Activated T-cell treated with anti-CD3 and anti-CD28 coated beads, Interleukin-2, amount 50 U/mL, for 4 hours (primary cell): ENCODE results near the gene RECQL. TPM values are rescaled to one million over a fixed set of nuclear protein-coding genes. Genes with fewer than 3 reads are reported as not detected.
"Not testable (repeated sequence)": the region's sequence is repeated elsewhere in the genome, so short reads cannot be mapped to it uniquely, and the experiment has no call there.

Source experiments
- ATAC-seq, 2 donors: fragments of 200-7000 bp; cut with Tn5 transposase; one replicate each; pipeline ENCODE4 v1.10.0; 2021
- DNase-seq: peaks from one replicate; pipeline ENCODE4 v3.0.0-alpha.2; 2020
- H3K27me3 Mint-ChIP-seq: one replicate; pipeline ENCODE4 v1.8.0; 2021; ENCODE audit warnings: low read depth, mixed read lengths
- H3K36me3 Mint-ChIP-seq: one replicate; pipeline ENCODE4 v1.8.0; 2022; ENCODE audit warnings: mixed read lengths; ENCODE audit not compliant: insufficient read depth
- H3K4me1 Mint-ChIP-seq: one replicate; pipeline ENCODE4 v1.8.0; 2021; ENCODE audit warnings: low read depth, mixed read lengths
- H3K4me3 Mint-ChIP-seq: one replicate; pipeline ENCODE4 v1.8.0; 2021; ENCODE audit warnings: mild to moderate bottlenecking, moderate library complexity, mixed read lengths
- H3K9me3 Mint-ChIP-seq: one replicate; pipeline ENCODE4 v1.8.0; 2021; ENCODE audit warnings: mixed read lengths
- total RNA-seq, 3 donors: library from RNA; stranded (reverse); gene quantifications; one replicate each; pipeline ENCODE4 v1.2.1, GENCODE V29; 2021

RECQL gene
- total RNA-seq, 3 donors from 2014 or later = 37.0 to 57.4 (median 45.7) TPM

GRCh38 chr12:21476949-21477348, 24.5 kb downstream of the RECQL start:
- Mint-ChIP-seq H3K4me3 (no peak overlapping the region), H3K4me1 (peaks cover 10% of the 10 kb centered on the region), H3K9me3 (no peaks in the 10 kb centered on the region), H3K36me3 (peaks cover 28% of the 10 kb centered on the region), H3K27me3 (no peaks in the 10 kb centered on the region)
- no peak for DNase-seq
- peak; percentile 76 to 83 for ATAC-seq

- no peak overlapping the region for H3K4me3 Mint-ChIP-seq
- H3K36me3 Mint-ChIP-seq = peaks cover 32% of the 10 kb centered on the region
- no peak for DNase-seq
- H3K9me3 Mint-ChIP-seq = no peaks in the 10 kb centered on the region
- H3K4me1 Mint-ChIP-seq = peaks cover 10% of the 10 kb centered on the region
- ATAC-seq = no peak
- no peaks in the 10 kb centered on the region for H3K27me3 Mint-ChIP-seq
These were observed 25.9 kb downstream of the RECQL start for GRCh38 chr12:21475552-21475951.

DNA sequence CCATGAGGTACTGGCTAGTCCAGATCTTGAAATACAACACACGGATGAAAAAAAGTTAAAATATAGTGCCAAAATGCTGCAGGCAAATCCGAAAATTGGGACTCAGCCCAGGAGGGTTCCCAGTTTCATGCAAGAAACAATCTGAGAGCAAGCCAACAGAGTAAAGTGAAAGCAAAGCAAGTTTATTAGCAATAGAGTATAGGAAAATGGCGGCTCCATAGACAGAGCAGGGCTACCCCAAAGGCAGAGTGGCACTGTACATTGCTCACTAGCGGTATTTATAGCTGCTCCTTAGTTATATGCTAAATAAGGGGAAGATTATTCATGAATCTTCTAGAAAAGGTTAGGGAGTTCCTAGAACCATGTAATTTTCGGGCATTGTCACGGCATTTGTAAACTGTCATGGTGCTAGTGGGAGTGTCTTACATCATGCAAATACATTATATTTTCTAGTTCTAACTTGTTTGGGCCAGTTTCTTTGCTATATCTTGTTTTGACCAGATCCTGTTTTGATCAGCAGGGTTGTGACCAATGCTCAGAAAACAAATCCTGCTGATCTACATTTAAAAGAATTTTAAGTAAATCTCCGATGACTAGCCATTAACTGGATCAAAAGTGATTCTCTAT, 29.1 kb downstream of the RECQL start:
- no peak for ATAC-seq
- Mint-ChIP-seq H3K4me1 (peaks cover 7% of the 10 kb centered on the region), H3K27me3 (no peaks in the 10 kb centered on the region), H3K4me3 (no peak overlapping the region), H3K9me3 (no peaks in the 10 kb centered on the region), H3K36me3 (peaks cover 41% of the 10 kb centered on the region)
- no peak for DNase-seq

- H3K9me3 Mint-ChIP-seq = no peaks in the 10 kb centered on the region
- H3K36me3 Mint-ChIP-seq = peaks cover 38% of the 10 kb centered on the region
- H3K4me1 Mint-ChIP-seq = peaks cover 4% of the 10 kb centered on the region
- H3K4me3 Mint-ChIP-seq = no peak overlapping the region
- ATAC-seq (no peak), DNase-seq (no peak)
- H3K27me3 Mint-ChIP-seq = no peaks in the 10 kb centered on the region
These were observed 30.1 kb downstream of the RECQL start for GRCh38 chr12:21471294-21471693.

DNA sequence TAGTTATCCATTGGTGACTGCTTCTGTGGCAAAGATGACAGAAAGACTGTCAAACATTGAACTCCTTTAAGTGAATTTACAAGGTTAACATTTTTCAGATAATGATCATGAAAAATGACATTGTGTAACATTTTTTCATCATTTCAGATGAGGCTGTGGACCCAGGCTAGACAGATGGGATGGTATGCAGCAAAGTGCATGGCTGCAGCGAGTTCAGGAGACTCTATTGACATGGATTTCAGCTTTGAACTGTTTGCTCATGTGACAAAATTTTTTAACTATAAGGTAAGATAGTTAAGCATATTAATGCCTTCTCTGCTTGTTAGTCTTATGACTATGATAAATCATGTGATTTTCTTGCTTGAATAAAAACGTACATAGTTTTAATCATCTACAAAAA, 34.1 kb downstream of the RECQL start:
- H3K27me3 Mint-ChIP-seq, H3K4me1 Mint-ChIP-seq, ATAC-seq, DNase-seq, H3K9me3 Mint-ChIP-seq, H3K4me3 Mint-ChIP-seq: not testable (repeated sequence)
- H3K36me3 Mint-ChIP-seq = peaks cover 40% of the 10 kb centered on the region

DNA sequence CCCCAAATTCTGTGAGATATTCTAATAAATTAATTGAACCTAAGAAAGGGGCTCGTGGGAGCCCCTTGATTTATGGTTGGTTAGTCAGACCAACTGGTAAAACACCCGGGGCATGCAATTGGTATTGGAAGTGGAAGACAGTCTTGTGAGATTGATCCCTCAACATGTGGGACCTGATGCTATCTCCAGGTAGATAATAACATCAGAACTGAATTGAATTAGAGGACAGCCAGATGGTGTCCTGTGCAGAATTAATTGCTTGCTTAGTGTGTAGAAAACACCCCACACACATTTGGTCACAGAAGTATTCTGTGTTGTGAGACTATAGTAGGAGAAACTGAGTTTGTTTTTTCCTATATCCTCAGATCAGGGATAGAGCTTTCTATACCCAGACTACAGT, 42.0 kb downstream of the RECQL start:
- H3K36me3 Mint-ChIP-seq = peaks cover 53% of the 10 kb centered on the region
- no peak for DNase-seq
- no peaks in the 10 kb centered on the region for H3K9me3 Mint-ChIP-seq
- H3K27me3 Mint-ChIP-seq = no peaks in the 10 kb centered on the region
- peaks cover 37% of the 10 kb centered on the region for H3K4me1 Mint-ChIP-seq
- ATAC-seq = no peak
- H3K4me3 Mint-ChIP-seq = no peak overlapping the region

DNA sequence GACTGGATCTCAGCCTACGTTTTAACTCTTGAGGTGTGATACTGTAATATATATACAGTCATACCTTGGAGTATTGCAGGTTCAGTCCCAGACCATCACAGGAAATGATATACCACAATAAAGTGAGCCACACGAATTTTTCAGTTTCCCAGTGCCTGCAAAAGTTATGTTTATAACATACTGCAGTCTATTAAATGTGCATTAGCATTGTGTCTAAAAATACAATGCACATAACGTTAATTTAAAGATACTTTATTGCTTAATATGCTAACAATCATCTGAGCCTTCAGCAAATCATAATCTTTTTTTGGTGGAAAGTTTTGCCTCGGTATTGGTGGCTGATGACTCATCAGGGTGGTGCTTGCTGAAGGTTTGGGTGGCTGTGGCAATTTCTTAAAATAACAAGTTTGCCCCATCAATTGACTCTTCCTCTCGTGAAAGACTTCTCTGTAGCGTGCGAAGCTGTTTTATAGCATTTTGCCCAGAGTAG, 45.1 kb downstream of the RECQL start:
- H3K4me3 Mint-ChIP-seq = peak overlapping the region; percentile 42
- H3K9me3 Mint-ChIP-seq = no peaks in the 10 kb centered on the region
- H3K36me3 Mint-ChIP-seq = peaks cover 47% of the 10 kb centered on the region
- peaks cover 54% of the 10 kb centered on the region for H3K4me1 Mint-ChIP-seq
- ATAC-seq = peak; percentile 80 to 87
- H3K27me3 Mint-ChIP-seq = no peaks in the 10 kb centered on the region
- DNase-seq = peak; percentile 28

GRCh38 chr12:21453312-21453852, 48.1 kb downstream of the RECQL start:
- Mint-ChIP-seq H3K4me1 (peaks cover 53% of the 10 kb centered on the region), H3K27me3 (no peaks in the 10 kb centered on the region), H3K4me3 (peak overlapping the region; percentile 50), H3K36me3 (peaks cover 41% of the 10 kb centered on the region), H3K9me3 (no peaks in the 10 kb centered on the region)
- ATAC-seq (peak; percentile 54), DNase-seq (no peak)

DNA sequence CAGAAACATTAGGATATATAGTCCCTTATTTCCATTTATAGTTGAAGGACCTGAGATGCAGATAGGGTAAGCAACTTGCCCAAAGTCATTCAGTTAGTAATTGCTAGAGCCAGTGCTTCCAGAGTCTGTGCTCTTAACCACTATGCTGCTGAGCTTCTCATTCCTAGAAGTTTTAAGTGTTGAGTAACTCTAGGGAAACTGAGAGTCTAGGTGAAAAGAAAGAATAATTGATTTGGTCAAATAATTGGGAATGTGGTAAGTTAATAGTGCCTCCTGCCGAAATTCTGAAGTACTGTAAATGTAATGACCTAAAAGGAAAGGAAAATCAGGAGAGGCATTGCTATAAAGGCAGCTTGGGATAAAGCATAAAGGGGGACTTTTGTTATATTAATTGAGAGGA, 49.9 kb downstream of the RECQL start:
- Mint-ChIP-seq H3K9me3 (no peaks in the 10 kb centered on the region), H3K4me1 (peaks cover 37% of the 10 kb centered on the region), H3K4me3 (no peak overlapping the region), H3K27me3 (no peaks in the 10 kb centered on the region), H3K36me3 (peaks cover 32% of the 10 kb centered on the region)
- DNase-seq (no peak), ATAC-seq (no peak)

DNA sequence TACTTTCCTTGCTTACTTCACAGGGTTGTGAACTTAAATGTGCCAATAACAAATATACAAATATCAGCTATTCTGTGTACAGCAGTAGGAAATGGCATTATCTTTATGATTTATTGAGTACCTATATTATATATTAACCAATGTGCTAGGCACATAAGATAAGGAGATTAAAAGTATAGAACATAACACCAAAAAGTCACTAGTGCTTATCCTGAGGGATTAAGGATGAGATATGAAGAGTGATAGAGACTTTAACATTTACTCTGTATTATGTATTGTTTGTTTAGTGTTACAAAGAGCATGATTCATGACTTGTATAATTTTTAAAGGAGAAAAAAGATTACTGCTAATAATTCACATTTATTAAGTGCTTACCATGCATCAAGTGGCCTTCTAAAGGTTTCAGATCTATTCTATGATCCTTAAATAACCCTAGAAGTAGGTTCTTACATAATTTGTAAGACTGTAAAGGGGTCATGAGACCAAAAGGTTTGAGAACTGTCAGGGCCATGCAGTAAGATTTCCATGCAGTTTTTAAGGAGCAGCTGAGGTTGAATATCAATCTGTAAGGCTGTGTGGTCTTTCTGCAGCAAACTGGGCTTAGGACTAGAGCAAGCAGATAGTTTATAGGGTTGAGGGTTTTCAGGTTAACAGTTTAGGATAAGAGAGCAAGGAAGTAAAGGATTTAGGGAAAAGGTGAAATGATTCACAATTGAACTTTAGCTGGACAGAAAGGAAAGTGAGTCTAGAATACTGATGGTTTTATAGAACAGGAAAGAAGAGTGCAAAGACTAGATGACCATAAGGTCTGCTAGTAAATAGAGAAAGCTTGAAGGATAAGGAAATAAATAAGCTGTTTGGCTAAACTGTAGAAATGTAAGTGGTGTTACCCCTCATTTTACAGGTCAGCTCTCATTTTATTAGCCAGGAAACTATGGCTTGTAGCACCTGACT, 57.0 kb downstream of the RECQL start:
- Mint-ChIP-seq H3K4me3 (no peak overlapping the region), H3K9me3 (no peaks in the 10 kb centered on the region), H3K27me3 (no peaks in the 10 kb centered on the region), H3K36me3 (peaks cover 43% of the 10 kb centered on the region), H3K4me1 (peaks cover 33% of the 10 kb centered on the region)
- no peak for ATAC-seq
- no peak for DNase-seq

- peak overlapping the region; percentile 95 for H3K4me3 Mint-ChIP-seq
- H3K36me3 Mint-ChIP-seq = peaks cover 22% of the 10 kb centered on the region
- no peaks in the 10 kb centered on the region for H3K27me3 Mint-ChIP-seq
- no peak for ATAC-seq
- DNase-seq = no peak
- H3K9me3 Mint-ChIP-seq = no peaks in the 10 kb centered on the region
- peaks cover 48% of the 10 kb centered on the region for H3K4me1 Mint-ChIP-seq
These were observed 62.1 kb downstream of the RECQL start for GRCh38 chr12:21439347-21439746.

DNA sequence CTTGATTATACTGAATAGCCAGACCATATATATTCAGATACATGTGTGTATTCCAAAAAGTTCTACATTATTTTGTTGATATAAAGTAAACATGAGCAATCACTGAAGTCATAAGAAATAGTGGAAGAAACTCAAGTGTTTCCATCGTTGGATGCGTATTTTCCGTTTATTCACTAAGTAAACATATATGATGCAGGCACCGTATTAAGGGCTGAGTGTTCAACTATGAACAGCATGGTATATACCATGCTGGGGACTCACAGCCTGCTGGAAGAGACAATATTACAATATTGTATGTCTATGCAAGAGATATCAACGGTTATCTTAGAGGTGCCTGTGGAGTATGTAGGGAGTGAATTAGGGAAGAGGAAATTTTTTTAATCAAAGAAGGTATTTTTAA, 62.8 kb downstream of the RECQL start:
- no peaks in the 10 kb centered on the region for H3K27me3 Mint-ChIP-seq
- H3K36me3 Mint-ChIP-seq = peaks cover 22% of the 10 kb centered on the region
- peaks cover 47% of the 10 kb centered on the region for H3K4me1 Mint-ChIP-seq
- ATAC-seq (no peak), DNase-seq (no peak)
- peak overlapping the region; percentile 95 for H3K4me3 Mint-ChIP-seq
- no peaks in the 10 kb centered on the region for H3K9me3 Mint-ChIP-seq

DNA sequence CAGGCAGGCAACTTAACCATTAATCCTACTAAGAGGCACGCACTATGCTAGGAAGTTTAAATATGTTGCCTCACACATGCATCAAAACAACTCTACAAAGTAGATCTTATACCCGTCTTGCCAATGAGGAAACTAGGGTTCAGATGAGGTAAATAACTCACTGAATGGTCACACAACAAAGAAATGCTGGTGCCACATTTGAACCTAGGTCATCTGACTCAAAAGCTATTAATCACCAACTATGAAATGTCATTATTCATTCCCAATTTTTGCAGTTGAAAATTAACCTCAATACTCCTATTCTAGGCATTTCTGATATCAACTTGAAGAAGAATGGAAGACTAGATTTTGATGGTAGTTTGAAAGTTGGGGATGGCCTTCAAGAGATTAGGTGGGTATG, 66.7 kb downstream of the RECQL start:
- Mint-ChIP-seq H3K36me3 (peaks cover 5% of the 10 kb centered on the region), H3K4me1 (peaks cover 26% of the 10 kb centered on the region), H3K4me3 (no peak overlapping the region), H3K9me3 (no peaks in the 10 kb centered on the region), H3K27me3 (no peaks in the 10 kb centered on the region)
- DNase-seq (no peak), ATAC-seq (no peak)

- Mint-ChIP-seq H3K27me3 (no peaks in the 10 kb centered on the region), H3K4me1 (peaks cover 14% of the 10 kb centered on the region)
These were observed 67.9 kb downstream of the RECQL start for GRCh38 chr12:21433525-21433924.

More at GRCh38 chr12:21433525-21433924, 67.9 kb downstream of the RECQL start:
- ATAC-seq = no peak
- no peaks in the 10 kb centered on the region for H3K36me3 Mint-ChIP-seq
- DNase-seq = no peak
- H3K4me3 Mint-ChIP-seq = no peak overlapping the region
- no peaks in the 10 kb centered on the region for H3K9me3 Mint-ChIP-seq
